Ishikawa (cell line): Measurements from ENCODE around the gene HNRNPA2B1.

Experiments
- CEBPB ChIP-seq: IDR thresholded peaks from 2 replicates; pipeline ENCODE4 v1.6.1; 2012
- CREB1 ChIP-seq: IDR thresholded peaks from 2 replicates; pipeline ENCODE4 v1.6.1; 2012; ENCODE audit warnings: low read depth
- EGR1 ChIP-seq: IDR thresholded peaks from 2 replicates; pipeline ENCODE4 v1.6.1; 2012
- EP300 ChIP-seq: IDR thresholded peaks from 2 replicates; pipeline ENCODE4 v1.6.1; 2012; ENCODE audit warnings: borderline replicate concordance
- NFIC ChIP-seq: IDR thresholded peaks from 2 replicates; pipeline ENCODE4 v1.6.1; 2012
- RAD21 ChIP-seq: IDR thresholded peaks from 2 replicates; pipeline ENCODE4 v1.6.1; 2012; ENCODE audit warnings: low read depth
- REST ChIP-seq: IDR thresholded peaks from 2 replicates; pipeline ENCODE4 v1.6.1; 2012; ENCODE audit warnings: low read depth, mild to moderate bottlenecking

DNA sequence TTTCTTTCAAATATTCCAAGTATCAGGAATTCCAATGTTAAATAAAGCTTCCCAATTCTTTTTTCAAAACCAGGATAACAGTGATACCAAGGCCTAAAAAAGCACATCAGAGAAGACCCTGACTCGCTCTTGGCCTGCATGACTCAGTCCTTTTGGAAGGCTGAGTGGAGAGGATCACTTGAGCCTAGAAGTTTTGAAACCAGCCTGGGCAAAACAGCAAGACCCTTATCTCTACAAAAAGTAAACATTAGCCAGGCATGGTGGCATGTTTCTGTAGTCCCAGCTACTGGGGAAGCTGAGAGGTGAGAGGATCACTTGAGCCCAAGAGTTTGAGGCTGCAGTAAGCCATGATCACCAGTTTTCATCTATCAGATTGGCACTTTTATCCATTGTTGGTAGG, 29.9 kb downstream of the HNRNPA2B1 start:
- TF ChIP-seq RAD21 (no peak), REST (no peak), CEBPB (no peak), EP300 (no peak), NFIC (no peak), EGR1 (no peak), CREB1 (no peak)
